HFFc6 (cell line): ENCODE measurements around the gene ROBO1. TPM values are rescaled to one million over a fixed set of nuclear protein-coding genes. Genes with fewer than 3 reads are reported as not detected.

ENCODE experiments used
- DNase-seq: peaks from one replicate; pipeline ENCODE4 v3.0.0-alpha.2; 2018
- H3K27ac Mint-ChIP-seq: 2 replicates; pipeline ENCODE4 v1.8.0; 2020; ENCODE audit warnings: mild to moderate bottlenecking, mixed read lengths
- H3K27me3 Mint-ChIP-seq: 2 replicates; pipeline ENCODE4 v1.8.0; 2021; ENCODE audit warnings: mild to moderate bottlenecking, moderate library complexity, mixed read lengths; ENCODE audit not compliant: insufficient read depth
- H3K36me3 Mint-ChIP-seq: 2 replicates; pipeline ENCODE4 v1.8.0; 2021; ENCODE audit warnings: low read depth, mixed read lengths
- H3K4me1 Mint-ChIP-seq: 2 replicates; pipeline ENCODE4 v1.8.0; 2020; ENCODE audit warnings: low read depth, mixed read lengths
- H3K4me3 Mint-ChIP-seq: 2 replicates; pipeline ENCODE4 v1.8.0; 2020; ENCODE audit warnings: mild to moderate bottlenecking, moderate library complexity, mixed read lengths
- H3K9me3 Mint-ChIP-seq: 2 replicates; pipeline ENCODE4 v1.8.0; 2020; ENCODE audit warnings: mild to moderate bottlenecking, mixed read lengths
- total RNA-seq, 6 experiments: library from RNA; stranded (reverse); fragmentation: NEBNext Ultra II Directional; extraction: Animal tissue kit (Norgen Biotek cat#: 25700); gene quantifications; 2 replicates in 1 of 6; 3 replicates in 5 of 6; pipeline ENCODE4 v1.2.3, GENCODE V29; 2021
- TF ChIP-seq, protein P1 (sequence below): fragments of 200-600 bp; sonication (generic); IDR thresholded peaks from 2 replicates; pipeline ENCODE4 v1.5.0; 2021; ENCODE audit warnings: antibody characterized with exemption, mild to moderate bottlenecking

ROBO1 gene
- total RNA-seq, 6 experiments from 2014 or later, result 38.7 to 51.3 (median 41.7) TPM

DNA sequence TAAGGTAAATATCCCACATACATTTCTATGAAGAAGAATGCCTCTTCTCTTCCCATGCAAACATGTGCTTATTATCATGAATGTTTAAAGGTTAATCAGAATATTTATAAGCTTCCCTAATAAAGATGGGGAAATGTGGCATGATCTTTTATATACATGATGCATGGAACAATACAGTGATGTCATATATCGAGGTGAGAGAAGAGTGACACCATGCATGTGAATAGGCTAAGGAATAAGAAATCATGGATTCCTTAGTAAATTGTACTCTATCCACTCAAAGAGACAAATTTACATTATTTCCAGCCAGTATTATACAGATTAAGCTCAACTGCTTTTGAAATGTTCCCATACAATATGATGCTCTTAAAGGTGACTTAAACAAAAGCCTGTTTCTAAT is 1035.3 kb downstream of the ROBO1 start:
- DNase-seq, result no peak
- TF ChIP-seq, protein P1, sequence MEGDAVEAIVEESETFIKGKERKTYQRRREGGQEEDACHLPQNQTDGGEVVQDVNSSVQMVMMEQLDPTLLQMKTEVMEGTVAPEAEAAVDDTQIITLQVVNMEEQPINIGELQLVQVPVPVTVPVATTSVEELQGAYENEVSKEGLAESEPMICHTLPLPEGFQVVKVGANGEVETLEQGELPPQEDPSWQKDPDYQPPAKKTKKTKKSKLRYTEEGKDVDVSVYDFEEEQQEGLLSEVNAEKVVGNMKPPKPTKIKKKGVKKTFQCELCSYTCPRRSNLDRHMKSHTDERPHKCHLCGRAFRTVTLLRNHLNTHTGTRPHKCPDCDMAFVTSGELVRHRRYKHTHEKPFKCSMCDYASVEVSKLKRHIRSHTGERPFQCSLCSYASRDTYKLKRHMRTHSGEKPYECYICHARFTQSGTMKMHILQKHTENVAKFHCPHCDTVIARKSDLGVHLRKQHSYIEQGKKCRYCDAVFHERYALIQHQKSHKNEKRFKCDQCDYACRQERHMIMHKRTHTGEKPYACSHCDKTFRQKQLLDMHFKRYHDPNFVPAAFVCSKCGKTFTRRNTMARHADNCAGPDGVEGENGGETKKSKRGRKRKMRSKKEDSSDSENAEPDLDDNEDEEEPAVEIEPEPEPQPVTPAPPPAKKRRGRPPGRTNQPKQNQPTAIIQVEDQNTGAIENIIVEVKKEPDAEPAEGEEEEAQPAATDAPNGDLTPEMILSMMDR, result no peak
- Mint-ChIP-seq H3K36me3 (no peaks in the 10 kb centered on the region), H3K4me1 (peaks cover 31% of the 10 kb centered on the region), H3K27ac (no peak overlapping the region), H3K4me3 (no peak overlapping the region), H3K27me3 (no peaks in the 10 kb centered on the region), H3K9me3 (no peaks in the 10 kb centered on the region)

DNA sequence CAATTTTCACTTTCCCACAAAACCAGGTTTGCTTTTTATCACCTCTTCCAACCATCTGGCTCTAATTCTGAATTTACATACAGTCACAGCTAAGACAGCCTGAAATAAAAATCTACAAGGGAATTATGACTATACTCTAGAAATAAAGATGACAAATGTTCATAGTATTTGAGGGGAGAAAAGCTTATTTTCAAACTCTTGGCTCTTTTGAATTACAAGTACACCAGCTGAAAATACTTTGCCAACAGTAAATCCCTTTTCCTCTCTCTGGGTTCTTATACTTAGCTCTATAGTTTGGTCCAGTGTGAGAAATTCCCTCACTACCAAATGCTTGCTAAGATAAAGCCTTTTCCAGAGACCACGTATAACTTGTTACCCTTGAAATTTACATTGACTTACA is 1037.9 kb downstream of the ROBO1 start:
- no peak for DNase-seq
- TF ChIP-seq, protein P1, result no peak
- Mint-ChIP-seq H3K4me1 (peaks cover 25% of the 10 kb centered on the region), H3K27me3 (no peaks in the 10 kb centered on the region), H3K36me3 (no peaks in the 10 kb centered on the region), H3K27ac (no peak overlapping the region), H3K9me3 (no peaks in the 10 kb centered on the region), H3K4me3 (no peak overlapping the region)

DNA sequence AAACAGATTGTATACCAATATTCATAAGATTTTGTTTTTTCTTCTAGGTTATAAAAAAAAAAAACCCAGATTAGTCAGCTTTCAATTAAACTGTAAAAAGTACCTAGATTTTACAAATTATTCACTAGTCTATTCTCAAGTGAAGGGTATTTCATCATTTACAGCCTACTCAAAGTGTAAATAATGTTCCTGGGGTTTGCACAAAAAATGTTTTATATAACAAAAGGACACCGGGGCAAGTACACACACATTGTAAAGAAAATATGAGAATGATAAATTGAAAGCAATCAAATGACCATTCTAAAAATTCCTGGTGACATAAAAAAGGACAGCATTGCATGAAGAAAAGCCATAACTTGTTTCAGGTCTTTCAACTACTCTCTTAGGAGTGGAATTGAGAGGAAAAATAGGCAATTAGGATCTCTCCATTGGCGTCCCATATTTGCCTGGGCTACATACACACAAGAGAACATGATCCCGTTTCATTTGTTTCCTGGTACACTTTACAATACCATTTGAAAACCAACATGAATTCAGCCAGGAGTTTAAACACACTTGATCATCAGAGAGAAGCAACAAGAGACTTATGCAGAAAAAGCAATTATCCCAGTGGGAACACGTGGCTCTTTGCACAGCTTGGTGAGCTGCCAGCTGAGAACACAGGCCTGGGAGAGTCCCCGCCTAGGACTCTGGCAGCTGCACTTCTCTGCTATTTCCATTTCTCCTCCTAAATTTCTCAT is 1039.2 kb downstream of the ROBO1 start:
- TF ChIP-seq, protein P1, result no peak
- H3K36me3 Mint-ChIP-seq, result no peaks in the 10 kb centered on the region
- DNase-seq, result no peak
- no peak overlapping the region for H3K27ac Mint-ChIP-seq
- H3K4me3 Mint-ChIP-seq, result no peak overlapping the region; the same call in 1 of the 2 replicates
- H3K9me3 Mint-ChIP-seq, result no peaks in the 10 kb centered on the region
- H3K4me1 Mint-ChIP-seq, result peaks cover 17% of the 10 kb centered on the region
- no peaks in the 10 kb centered on the region for H3K27me3 Mint-ChIP-seq

DNA sequence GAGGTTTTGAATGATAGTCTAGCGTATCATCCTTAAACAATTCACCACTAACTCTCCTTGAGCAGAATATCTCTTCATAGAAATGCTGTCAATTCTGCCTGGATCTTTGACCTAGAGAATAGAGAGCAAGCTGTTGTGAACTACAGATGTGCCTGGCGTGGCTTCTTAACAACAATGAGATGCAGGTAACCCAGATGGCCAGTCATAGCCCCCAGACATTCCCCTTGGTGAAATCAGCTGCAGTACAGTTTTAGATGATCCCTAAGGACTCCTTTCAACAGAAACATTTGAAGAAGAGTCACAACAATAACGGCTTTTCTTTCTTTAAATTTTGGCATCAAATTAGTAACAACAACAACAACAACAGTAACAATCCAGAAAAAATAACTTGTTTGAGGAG is 1041.3 kb downstream of the ROBO1 start:
- no peak for DNase-seq
- H3K36me3 Mint-ChIP-seq, result no peaks in the 10 kb centered on the region
- no peaks in the 10 kb centered on the region for H3K27me3 Mint-ChIP-seq
- TF ChIP-seq, protein P1, result no peak
- no peaks in the 10 kb centered on the region for H3K9me3 Mint-ChIP-seq
- no peak overlapping the region for H3K4me3 Mint-ChIP-seq
- peaks cover 24% of the 10 kb centered on the region for H3K4me1 Mint-ChIP-seq
- no peak overlapping the region for H3K27ac Mint-ChIP-seq

DNA sequence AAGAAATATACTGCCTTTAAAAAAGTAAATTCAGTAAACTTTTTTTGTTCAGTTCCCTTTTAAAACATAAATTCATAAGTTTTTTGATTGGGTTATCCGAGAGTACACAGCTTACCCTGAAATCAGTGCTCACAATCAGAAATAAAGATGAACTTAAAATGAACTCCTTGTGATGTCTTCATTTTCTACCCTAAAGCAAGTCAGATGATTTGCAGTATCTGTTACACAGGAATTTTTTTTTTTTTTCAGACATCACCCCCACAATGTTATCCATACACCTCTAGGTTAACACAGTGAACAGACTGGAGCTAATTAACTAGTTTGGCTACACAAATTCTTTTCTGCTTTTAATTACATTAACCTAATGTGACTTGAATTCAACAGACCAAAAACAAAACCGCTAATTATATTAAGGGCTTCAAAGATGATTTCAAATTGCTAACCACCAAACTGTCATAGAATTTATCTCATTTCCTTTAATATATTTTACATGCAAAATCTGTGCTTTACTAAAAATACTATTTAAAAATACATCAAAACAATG is 1042.0 kb downstream of the ROBO1 start:
- no peaks in the 10 kb centered on the region for H3K36me3 Mint-ChIP-seq
- DNase-seq, result no peak
- H3K27me3 Mint-ChIP-seq, result no peaks in the 10 kb centered on the region
- H3K4me3 Mint-ChIP-seq, result no peak overlapping the region
- TF ChIP-seq, protein P1, result no peak
- H3K9me3 Mint-ChIP-seq, result no peaks in the 10 kb centered on the region
- peaks cover 24% of the 10 kb centered on the region for H3K4me1 Mint-ChIP-seq
- no peak overlapping the region for H3K27ac Mint-ChIP-seq
